ENCODE results near the gene DUOX2.

DNA sequence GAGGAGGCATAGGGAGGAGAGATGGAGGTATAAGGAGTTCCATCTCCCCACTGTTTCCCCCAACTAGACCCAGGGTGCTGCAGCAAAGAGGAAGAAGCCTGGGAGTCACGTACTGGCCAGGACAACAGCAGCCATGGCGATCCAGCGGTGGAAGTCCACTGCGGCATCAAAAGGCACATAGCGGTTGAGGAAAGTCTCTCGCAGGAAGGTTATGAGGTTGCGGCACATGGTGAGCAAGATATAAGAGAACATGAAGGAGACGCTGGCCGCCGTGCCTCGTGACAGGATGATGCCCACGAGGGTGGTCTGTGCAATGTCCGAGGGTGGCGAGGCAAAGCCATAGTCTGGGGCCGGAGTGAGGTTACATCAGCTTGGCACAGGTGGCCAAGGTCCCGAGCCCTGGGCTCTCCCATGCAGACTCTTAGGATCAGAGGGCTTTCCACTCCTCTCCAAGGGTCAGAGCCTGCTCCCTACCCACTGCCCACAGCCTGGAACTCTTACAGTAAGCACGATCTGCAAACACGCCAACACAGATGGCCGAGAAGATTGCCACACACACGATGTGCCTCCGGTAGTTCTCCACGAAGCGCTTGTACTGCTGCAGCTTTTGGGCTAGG is 14.3 kb downstream of the DUOX2 start:
- TF ChIP-seq, protein P1, sequence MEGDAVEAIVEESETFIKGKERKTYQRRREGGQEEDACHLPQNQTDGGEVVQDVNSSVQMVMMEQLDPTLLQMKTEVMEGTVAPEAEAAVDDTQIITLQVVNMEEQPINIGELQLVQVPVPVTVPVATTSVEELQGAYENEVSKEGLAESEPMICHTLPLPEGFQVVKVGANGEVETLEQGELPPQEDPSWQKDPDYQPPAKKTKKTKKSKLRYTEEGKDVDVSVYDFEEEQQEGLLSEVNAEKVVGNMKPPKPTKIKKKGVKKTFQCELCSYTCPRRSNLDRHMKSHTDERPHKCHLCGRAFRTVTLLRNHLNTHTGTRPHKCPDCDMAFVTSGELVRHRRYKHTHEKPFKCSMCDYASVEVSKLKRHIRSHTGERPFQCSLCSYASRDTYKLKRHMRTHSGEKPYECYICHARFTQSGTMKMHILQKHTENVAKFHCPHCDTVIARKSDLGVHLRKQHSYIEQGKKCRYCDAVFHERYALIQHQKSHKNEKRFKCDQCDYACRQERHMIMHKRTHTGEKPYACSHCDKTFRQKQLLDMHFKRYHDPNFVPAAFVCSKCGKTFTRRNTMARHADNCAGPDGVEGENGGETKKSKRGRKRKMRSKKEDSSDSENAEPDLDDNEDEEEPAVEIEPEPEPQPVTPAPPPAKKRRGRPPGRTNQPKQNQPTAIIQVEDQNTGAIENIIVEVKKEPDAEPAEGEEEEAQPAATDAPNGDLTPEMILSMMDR (IDR thresholded peaks at IDR 0.05), result no peak
- no peak for TF ChIP-seq EP300 (IDR thresholded peaks at IDR 0.05)

All from ovary (tissue), 3 donors.